K562 (cell line): ENCODE measurements around the gene GRIK2. TPM values are rescaled to one million over a fixed set of nuclear protein-coding genes. Genes with fewer than 3 reads are reported as not detected.

Experiments
- ATAC-seq: fragments of 200-7000 bp; cut with Tn5 transposase; 3 replicates; pipeline ENCODE4 v1.9.1; 2020; ENCODE audit warnings: moderate library complexity
- BruUV-seq: library from RNA; stranded (reverse); fragments of 400-500 nt; replicated peaks from 2 replicates; lab custom pipeline; 2021; lab: Mats Ljungman, UMichigan
- CTCF ChIA-PET: fragments of 300-600 bp; formaldehyde crosslinking; extraction: SDS; loops from one replicate; lab custom pipeline; 2021; ENCODE audit warnings: low intra/inter-chr PET ratio; lab: Yijun Ruan, JAX
- POLR2A ChIA-PET: fragments of 300-600, 350-650 bp; sonication (Branson Sonifier 250); formaldehyde crosslinking; extraction: SDS; loops from one replicate; lab custom pipeline; 2021; ENCODE audit warnings: antibody characterized with exemption, inconsistent platforms; lab: Yijun Ruan, JAX
- DNase-seq, 4 experiments: peaks; one replicate each; pipeline versions ENCODE4 v3.0.0 to v3.0.0-alpha.2; 2011 to 2018; ENCODE audit warnings: low spot score in 3 of 4, mixed read lengths in 3 of 4; ENCODE audit errors: extremely low read depth in 1 of 4
- FAIRE-seq: peaks from 2 replicates; lab custom pipeline; 2011; peaks lifted over from hg19 to GRCh38; lab: Jason Lieb, UNC
- H2AFZ ChIP-seq: 2 replicates; pipeline ENCODE4 v1.6.0; 2011; ENCODE audit warnings: low read depth, low read length, control low read depth, inconsistent platforms
- H3K27ac ChIP-seq: fragments of 200-600 bp; 3 replicates; pipeline ENCODE4 v1.8.0; 2011; ENCODE audit warnings: low read depth, mild to moderate bottlenecking, control low read depth, inconsistent platforms, low read length, moderate library complexity, mixed read lengths; ENCODE audit errors: extremely low read depth
- H3K27me3 ChIP-seq, 2 experiments: fragments of 300-600 bp in 1 of 2; 2 replicates in 1 of 2; 3 replicates in 1 of 2; pipeline versions ENCODE4 v1.6.0 to v1.8.0; 2011; ENCODE audit warnings: inconsistent platforms in 2 of 2, low read length in 2 of 2, mild to moderate bottlenecking in 1 of 2, mixed read lengths in 1 of 2, moderate library complexity in 1 of 2; ENCODE audit not compliant: control insufficient read depth in 2 of 2, insufficient read depth in 2 of 2
- H3K36me3 ChIP-seq: fragments of 300-600 bp; 3 replicates; pipeline ENCODE4 v1.8.0; 2011; ENCODE audit warnings: mild to moderate bottlenecking, low read length, inconsistent platforms; ENCODE audit not compliant: control insufficient read depth, insufficient read depth
- H3K4me1 ChIP-seq, 2 experiments: fragments of 200-600 bp in 1 of 2; replicated peaks in 1 of 2; 2 replicates in 1 of 2; 3 replicates in 1 of 2; pipeline versions ENCODE4 v1.5.1 to v1.8.0; 2011; ENCODE audit warnings: inconsistent platforms in 2 of 2, low read length in 2 of 2, mild to moderate bottlenecking in 1 of 2, mixed read lengths in 1 of 2, moderate library complexity in 1 of 2; ENCODE audit not compliant: control insufficient read depth in 2 of 2, insufficient read depth in 2 of 2
- H3K4me2 ChIP-seq: 2 replicates; pipeline ENCODE4 v1.6.1; 2011; ENCODE audit warnings: low read length, control low read depth, inconsistent platforms, mixed read lengths; ENCODE audit not compliant: insufficient read depth
- H3K4me3 ChIP-seq: fragments of 200-600 bp; sonication (generic), shearing (Covaris generic); 2 replicates; pipeline ENCODE4 v1.5.1; 2016; ENCODE audit warnings: control low read depth, inconsistent platforms
- H3K79me2 ChIP-seq: fragments of 200-600 bp; 3 replicates; pipeline ENCODE4 v1.8.0; 2011; ENCODE audit warnings: low read length, inconsistent platforms; ENCODE audit not compliant: control insufficient read depth, insufficient read depth
- H3K9ac ChIP-seq, 2 experiments: 2 replicates each; pipeline versions ENCODE4 v1.6.0 to v1.6.1; 2011; ENCODE audit warnings: low read depth in 2 of 2, low read length in 2 of 2, control low read depth in 1 of 2, inconsistent platforms in 1 of 2, mild to moderate bottlenecking in 1 of 2, mixed read lengths in 1 of 2; ENCODE audit not compliant: insufficient read depth in 1 of 2
- H3K9me1 ChIP-seq: one replicate; pipeline ENCODE4 v1.6.0; 2011; ENCODE audit warnings: inconsistent platforms, mild to moderate bottlenecking, low read length, moderate library complexity; ENCODE audit not compliant: control insufficient read depth, insufficient read depth
- H3K9me3 ChIP-seq: replicated peaks from 2 replicates; pipeline ENCODE4 v1.5.1; 2011; ENCODE audit warnings: low read depth, low read length, inconsistent platforms; ENCODE audit not compliant: control insufficient read depth, insufficient read depth
- H4K20me1 ChIP-seq: replicated peaks from 2 replicates; pipeline ENCODE4 v1.6.1; 2011; ENCODE audit warnings: low read length, inconsistent platforms, mixed read lengths; ENCODE audit not compliant: control insufficient read depth, insufficient read depth
- FOXA3 ChIP-seq, 2 experiments: fragments of 450-650 bp in 1 of 2; sonication (generic) in 1 of 2; formaldehyde crosslinking; IDR thresholded peaks in 1 of 2; conservative IDR thresholded peaks in 1 of 2; 2 replicates each; pipeline versions ENCODE4 v1.4.0 to v1.8.0; 2020 to 2022; ENCODE audit warnings: mild to moderate bottlenecking in 2 of 2, missing genetic modification reagents in 1 of 2
- FUS ChIP-seq: fragments of 200-400 bp; formaldehyde crosslinking; optimal IDR thresholded peaks from 2 replicates; pipeline ENCODE3; 2017; ENCODE audit warnings: low read depth, low read length
- MAFF ChIP-seq: IDR thresholded peaks from 2 replicates; pipeline ENCODE4 v1.6.1; 2012; ENCODE audit warnings: low read length, improper control_type of control experiment
- MAFK ChIP-seq: IDR thresholded peaks from 2 replicates; pipeline ENCODE4 v1.6.1; 2011; ENCODE audit warnings: low read length, improper control_type of control experiment
- POLR2AphosphoS5 ChIP-seq: IDR thresholded peaks from 2 replicates; pipeline ENCODE4 v1.6.1; 2011; ENCODE audit warnings: mild to moderate bottlenecking, low read depth, low read length, moderate library complexity; ENCODE audit not compliant: control insufficient read depth, insufficient read depth
- PTTG1 ChIP-seq: fragments of 450-650 bp; IDR thresholded peaks from 2 replicates; pipeline ENCODE4 v1.6.1; 2016; ENCODE audit warnings: low read depth, mild to moderate bottlenecking, missing genetic modification characterization, missing compliant biosample characterization
- RBM15 ChIP-seq: fragments of 200-400 bp; formaldehyde crosslinking; IDR thresholded peaks from 2 replicates; pipeline ENCODE4 v1.6.1; 2018; ENCODE audit warnings: mild to moderate bottlenecking, low read length, moderate library complexity; ENCODE audit not compliant: insufficient read depth
- RBM39 ChIP-seq: fragments of 200-400 bp; formaldehyde crosslinking; optimal IDR thresholded peaks from 2 replicates; pipeline ENCODE3; 2018; ENCODE audit warnings: low read depth, low read length
- SRSF3 ChIP-seq: fragments of 200-400 bp; formaldehyde crosslinking; IDR thresholded peaks from 2 replicates; pipeline ENCODE4 v1.6.1; 2016; ENCODE audit warnings: mild to moderate bottlenecking, low read length, moderate library complexity; ENCODE audit not compliant: insufficient read depth
- ZNF146 ChIP-seq: IDR thresholded peaks from one replicate; pipeline ENCODE4 v1.6.1; 2018; ENCODE audit warnings: missing compliant biosample characterization; ENCODE audit not compliant: unreplicated experiment
- ZNF316 ChIP-seq: fragments of 450-650 bp; IDR thresholded peaks from 2 replicates; pipeline ENCODE4 v1.6.1; 2016
- WGBS: fragments of 100-300 bp; shearing (Covaris generic); methylation state at CpG from one replicate; pipeline ENCODE4 v1.1.6; 2016; ENCODE audit warnings: low coverage, mixed read lengths; ENCODE audit not compliant: insufficient coverage; ENCODE audit errors: missing lambda C conversion rate; 5-methylcytosine and 5-hydroxymethylcytosine counted together
- in situ Hi-C: fragments of 300-500 bp; cut with MboI; formaldehyde crosslinking; loops from 4 replicates; pipeline ENCODE4 v1.15.0; 2018; ENCODE audit warnings: inconsistent platforms, mixed read lengths
- intact Hi-C: fragments of 100-400 bp; cut with micrococcal nuclease; formaldehyde crosslinking; loops from 2 replicates; pipeline ENCODE4 v1.14.2; 2022
- polyA plus RNA-seq, 8 experiments: library from polyadenylated mRNA; depleted of rRNA in 4 of 8; stranded (reverse) in 5 of 8; unstranded in 3 of 8; fragments of >200 nt; fragmentation: Nextera tagmentation in 2 of 8; fragmentation: Illumina TruSeq in 1 of 8; extraction: Ambion mirVana in 2 of 8; extraction: Trizol in 1 of 8; gene quantifications; 2 replicates each; pipeline versions ENCODE4 v1.2.1 to v1.2.3, GENCODE V29; 2011 to 2014; ENCODE audit warnings: inconsistent platforms in 1 of 8, missing spikeins in 1 of 8
- total RNA-seq, 7 experiments: library from RNA; depleted of rRNA in 6 of 7; stranded (reverse); fragments of >200 nt in 6 of 7; fragmentation: Illumina TruSeq in 2 of 7; extraction: Trizol in 2 of 7; gene quantifications; 2 replicates each; pipeline versions ENCODE4 v1.2.1 to v1.2.3, GENCODE V29; 2011 to 2021; ENCODE audit warnings: low replicate concordance in 1 of 7
- TF ChIP-seq, protein P1 (sequence below): fragments of 250-450 bp; sonication (Bioruptor Pico); IDR thresholded peaks from 2 replicates; pipeline ENCODE4 v1.5.0; 2022; ENCODE audit warnings: mild to moderate bottlenecking
- TF ChIP-seq, protein P2 (sequence below): sonication (generic); formaldehyde crosslinking; IDR thresholded peaks from 2 replicates; pipeline ENCODE4 v1.8.0; 2022; ENCODE audit warnings: mild to moderate bottlenecking, low read depth, missing genetic modification reagents

GRIK2 gene
- total and polyA plus RNA-seq, 9 of the 15 experiments (the other 6 are each of a cell fraction or from before 2014, with no cell fraction given): not detected

DNA sequence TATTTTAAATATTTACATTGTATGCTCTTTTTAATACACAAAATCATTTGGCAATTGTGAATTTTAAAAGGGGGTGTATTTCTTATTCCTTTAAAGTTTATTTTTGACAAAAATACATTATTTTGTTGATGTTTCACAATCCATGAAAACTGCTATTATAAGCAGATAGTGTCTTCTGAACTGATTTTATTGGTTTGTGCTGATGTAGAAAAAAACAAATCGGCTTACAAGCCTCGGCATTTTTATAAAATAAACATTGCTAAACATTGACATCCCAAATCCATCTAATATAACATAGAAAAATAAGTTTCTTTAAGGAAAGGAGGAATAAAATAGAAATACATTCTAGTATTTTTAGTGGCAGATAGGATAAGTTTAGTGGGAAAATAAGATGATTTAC, 634.7 kb downstream of the GRIK2 start:
- CTCF ChIA-PET: no interaction called here
- in situ Hi-C loops (no loop called here), intact Hi-C loops (no loop called here)
- ATAC-seq (no peak), FAIRE-seq (no peak), DNase-seq (no peak)
- no peak overlapping the region for H3K4me2 ChIP-seq
- H3K4me3 ChIP-seq: no peak overlapping the region
- H3K27me3 ChIP-seq: no peaks in the 10 kb centered on the region
- no peaks in the 10 kb centered on the region for H3K9me1 ChIP-seq
- no peak overlapping the region for H3K9ac ChIP-seq
- no peak overlapping the region for H3K27ac ChIP-seq
- H3K9me3 ChIP-seq: no peaks in the 10 kb centered on the region
- H4K20me1 ChIP-seq: no peaks in the 10 kb centered on the region
- BruUV-seq: no TSS peak
- TF ChIP-seq MAFK: peak; percentile 56; the same call in 1 of the 2 replicates
- TF ChIP-seq POLR2AphosphoS5: no peak
- TF ChIP-seq MAFF: peak; percentile 63
- peak; percentile 41; the same call in 1 of the 2 replicates for TF ChIP-seq ZNF316
- no peak for TF ChIP-seq PTTG1 (tag)
- no peaks in the 10 kb centered on the region for H3K79me2 ChIP-seq
- H2AFZ ChIP-seq: no peak overlapping the region
- POLR2A ChIA-PET: no interaction called here
- 0% methylated on average over 2 of the region's 2 CpGs for WGBS
- no peaks in the 10 kb centered on the region for H3K36me3 ChIP-seq
- H3K4me1 ChIP-seq: no peaks in the 10 kb centered on the region

DNA sequence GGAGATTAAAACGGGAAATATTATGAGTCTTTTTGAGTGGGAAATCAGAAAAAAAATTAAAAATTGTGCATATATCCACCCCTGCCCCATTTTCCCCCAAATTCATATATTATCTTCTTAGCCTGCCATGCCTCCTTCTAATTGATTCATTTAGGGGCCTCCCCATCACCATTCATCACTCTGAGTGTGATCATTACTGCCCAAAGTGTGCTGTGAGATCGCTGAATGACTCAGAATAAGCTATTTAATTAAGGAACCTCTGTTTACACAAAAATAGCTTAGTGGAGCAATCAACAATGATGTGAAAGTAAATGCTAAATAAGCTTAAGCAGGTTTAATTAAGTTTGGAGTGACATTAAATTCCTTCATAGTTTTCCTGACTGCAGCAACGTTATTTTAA, 645.5 kb downstream of the GRIK2 start:
- ATAC-seq (no peak), DNase-seq (no peak), FAIRE-seq (no peak)
- H3K36me3 ChIP-seq: no peaks in the 10 kb centered on the region
- H3K4me1 ChIP-seq: no peaks in the 10 kb centered on the region
- H3K9me1 ChIP-seq: no peaks in the 10 kb centered on the region
- no peaks in the 10 kb centered on the region for H3K79me2 ChIP-seq
- no peak overlapping the region for H3K4me2 ChIP-seq
- no peak overlapping the region for H3K27ac ChIP-seq
- H3K9ac ChIP-seq: no peak overlapping the region
- no peaks in the 10 kb centered on the region for H4K20me1 ChIP-seq
- in situ Hi-C loops (no loop called here), intact Hi-C loops (no loop called here)
- H3K9me3 ChIP-seq: 0 out of 2 replicates have a peak, but pooled peaks cover 3% of the 10 kb centered on the region
- H3K27me3 ChIP-seq: no peaks in the 10 kb centered on the region
- no peak overlapping the region for H2AFZ ChIP-seq
- H3K4me3 ChIP-seq: no peak overlapping the region
- POLR2A ChIA-PET: no interaction called here
- WGBS: 0% methylated on average over 3 of the region's 3 CpGs
- CTCF ChIA-PET: no interaction called here
- BruUV-seq: no TSS peak
- TF ChIP-seq RBM15: no peak
- no peak for TF ChIP-seq FUS
- no peak for TF ChIP-seq RBM39
- TF ChIP-seq, protein P1, sequence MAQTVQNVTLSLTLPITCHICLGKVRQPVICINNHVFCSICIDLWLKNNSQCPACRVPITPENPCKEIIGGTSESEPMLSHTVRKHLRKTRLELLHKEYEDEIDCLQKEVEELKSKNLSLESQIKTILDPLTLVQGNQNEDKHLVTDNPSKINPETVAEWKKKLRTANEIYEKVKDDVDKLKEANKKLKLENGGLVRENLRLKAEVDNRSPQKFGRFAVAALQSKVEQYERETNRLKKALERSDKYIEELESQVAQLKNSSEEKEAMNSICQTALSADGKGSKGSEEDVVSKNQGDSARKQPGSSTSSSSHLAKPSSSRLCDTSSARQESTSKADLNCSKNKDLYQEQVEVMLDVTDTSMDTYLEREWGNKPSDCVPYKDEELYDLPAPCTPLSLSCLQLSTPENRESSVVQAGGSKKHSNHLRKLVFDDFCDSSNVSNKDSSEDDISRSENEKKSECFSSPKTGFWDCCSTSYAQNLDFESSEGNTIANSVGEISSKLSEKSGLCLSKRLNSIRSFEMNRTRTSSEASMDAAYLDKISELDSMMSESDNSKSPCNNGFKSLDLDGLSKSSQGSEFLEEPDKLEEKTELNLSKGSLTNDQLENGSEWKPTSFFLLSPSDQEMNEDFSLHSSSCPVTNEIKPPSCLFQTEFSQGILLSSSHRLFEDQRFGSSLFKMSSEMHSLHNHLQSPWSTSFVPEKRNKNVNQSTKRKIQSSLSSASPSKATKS: no peak
- no peak for TF ChIP-seq FOXA3 (CRISPR knock-in tag; conservative IDR thresholded peaks at IDR 0.05 in 1 of 2, IDR thresholded peaks at IDR 0.05 in 1 of 2)
- TF ChIP-seq, protein P2, sequence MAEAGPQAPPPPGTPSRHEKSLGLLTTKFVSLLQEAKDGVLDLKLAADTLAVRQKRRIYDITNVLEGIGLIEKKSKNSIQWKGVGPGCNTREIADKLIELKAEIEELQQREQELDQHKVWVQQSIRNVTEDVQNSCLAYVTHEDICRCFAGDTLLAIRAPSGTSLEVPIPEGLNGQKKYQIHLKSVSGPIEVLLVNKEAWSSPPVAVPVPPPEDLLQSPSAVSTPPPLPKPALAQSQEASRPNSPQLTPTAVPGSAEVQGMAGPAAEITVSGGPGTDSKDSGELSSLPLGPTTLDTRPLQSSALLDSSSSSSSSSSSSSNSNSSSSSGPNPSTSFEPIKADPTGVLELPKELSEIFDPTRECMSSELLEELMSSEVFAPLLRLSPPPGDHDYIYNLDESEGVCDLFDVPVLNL (CRISPR knock-in tag): no peak
- TF ChIP-seq ZNF146 (CRISPR knock-in tag): no peak
- TF ChIP-seq SRSF3: no peak
